Stimulated activated memory B cell treated with anti-CD40 and anti-IgM and Interleukin-4, amounts not matched to agents 10 μg/mL and 1 μg/mL and 100 μg/mL, for 72 hours (primary cell): ENCODE data around the gene CDYL2.

Source experiments
- ATAC-seq: fragments of 150-1000 bp; cut with Tn5 transposase; 2 replicates; pipeline ENCODE4 v1.10.0; 2021
- H3K27ac Mint-ChIP-seq: one replicate; pipeline ENCODE4 v1.8.0; 2022; ENCODE audit warnings: mild to moderate bottlenecking, mixed read lengths
- H3K27me3 Mint-ChIP-seq: one replicate; pipeline ENCODE4 v1.8.0; 2022; ENCODE audit warnings: mixed read lengths
- H3K36me3 Mint-ChIP-seq: one replicate; pipeline ENCODE4 v1.8.0; 2022; ENCODE audit warnings: mixed read lengths
- H3K4me1 Mint-ChIP-seq: one replicate; pipeline ENCODE4 v1.8.0; 2022; ENCODE audit warnings: mixed read lengths
- H3K4me3 Mint-ChIP-seq: one replicate; pipeline ENCODE4 v1.8.0; 2022; ENCODE audit warnings: mild to moderate bottlenecking, moderate library complexity, mixed read lengths
- H3K9me3 Mint-ChIP-seq: one replicate; pipeline ENCODE4 v1.8.0; 2022; ENCODE audit warnings: mixed read lengths

The CDYL2 gene

GRCh38 chr16:80610481-80611156, 193.8 kb downstream of the CDYL2 start:
- Mint-ChIP-seq H3K36me3 (peaks cover 44% of the 10 kb centered on the region), H3K4me1 (peaks cover 14% of the 10 kb centered on the region), H3K27ac (no peak overlapping the region), H3K27me3 (no peaks in the 10 kb centered on the region), H3K4me3 (no peak overlapping the region), H3K9me3 (peaks cover 4% of the 10 kb centered on the region)
- peak; percentile 21 for ATAC-seq

DNA sequence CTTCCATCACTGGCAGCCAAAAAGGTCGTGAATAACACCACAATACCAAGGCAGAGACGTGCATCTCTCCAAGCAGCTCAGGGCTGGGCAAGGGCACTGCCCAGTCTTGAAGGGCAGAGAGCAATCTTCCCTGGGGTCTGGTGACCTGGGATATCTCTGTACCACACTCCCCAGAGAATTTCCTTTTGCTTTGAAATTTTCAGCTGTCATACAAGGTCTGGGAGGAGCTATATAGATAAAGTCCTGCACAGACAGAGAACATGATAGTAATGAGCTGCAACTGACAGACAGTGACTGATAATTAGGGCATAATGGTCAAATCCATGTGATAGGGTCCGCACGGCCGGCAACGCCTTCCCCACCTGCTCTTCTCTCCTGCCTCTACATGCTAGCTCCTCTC, 195.5 kb downstream of the CDYL2 start:
- ATAC-seq: no peak
- H3K4me1 Mint-ChIP-seq: peaks cover 14% of the 10 kb centered on the region
- H3K36me3 Mint-ChIP-seq: peaks cover 48% of the 10 kb centered on the region
- H3K27ac Mint-ChIP-seq: no peak overlapping the region
- H3K9me3 Mint-ChIP-seq: peaks cover 4% of the 10 kb centered on the region
- H3K27me3 Mint-ChIP-seq: no peaks in the 10 kb centered on the region
- H3K4me3 Mint-ChIP-seq: no peak overlapping the region

GRCh38 chr16:80607204-80607603, 197.2 kb downstream of the CDYL2 start:
- no peak for ATAC-seq
- no peak overlapping the region for H3K4me3 Mint-ChIP-seq
- H3K36me3 Mint-ChIP-seq: peaks cover 50% of the 10 kb centered on the region

DNA sequence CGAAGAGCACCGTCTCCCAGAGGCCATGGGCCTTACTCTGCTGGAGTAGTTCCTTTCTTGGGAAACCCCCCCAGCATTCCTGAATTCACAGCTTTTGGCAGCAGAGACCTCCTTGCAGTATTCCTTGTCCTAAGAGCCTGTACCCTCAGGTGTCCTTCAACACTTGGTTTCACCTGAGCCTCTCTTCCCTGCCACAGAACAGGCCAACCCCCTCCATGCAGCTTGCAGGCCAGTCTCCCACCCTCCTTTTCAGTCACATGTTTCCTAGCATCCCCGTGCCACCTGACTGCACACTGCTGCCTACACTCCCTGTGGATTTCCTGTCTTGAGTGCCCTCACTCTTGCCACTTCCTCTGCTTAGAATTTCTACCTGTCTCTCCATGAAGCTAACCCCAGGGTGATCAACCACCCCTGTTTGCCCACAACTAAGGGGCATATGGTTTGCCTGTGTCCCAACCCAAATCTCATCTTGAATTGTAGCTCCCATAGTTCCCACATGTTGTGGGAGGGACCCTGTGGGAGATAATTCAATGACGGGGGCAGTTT, 198.1 kb downstream of the CDYL2 start:
- H3K36me3 Mint-ChIP-seq: peaks cover 44% of the 10 kb centered on the region
- H3K4me1 Mint-ChIP-seq: peaks cover 14% of the 10 kb centered on the region
- no peak for ATAC-seq
- no peaks in the 10 kb centered on the region for H3K27me3 Mint-ChIP-seq
- H3K9me3 Mint-ChIP-seq: peaks cover 4% of the 10 kb centered on the region
- no peak overlapping the region for H3K4me3 Mint-ChIP-seq
- H3K27ac Mint-ChIP-seq: no peak overlapping the region

More at GRCh38 chr16:80607204-80607603, 197.2 kb downstream of the CDYL2 start:
- Mint-ChIP-seq H3K4me1 (peaks cover 14% of the 10 kb centered on the region), H3K9me3 (peaks cover 4% of the 10 kb centered on the region), H3K27me3 (no peaks in the 10 kb centered on the region), H3K27ac (no peak overlapping the region)

GRCh38 chr16:80604600-80605355, 199.6 kb downstream of the CDYL2 start:
- H3K4me1 Mint-ChIP-seq: peaks cover 14% of the 10 kb centered on the region
- H3K9me3 Mint-ChIP-seq: peaks cover 4% of the 10 kb centered on the region
- H3K36me3 Mint-ChIP-seq: peaks cover 44% of the 10 kb centered on the region
- no peak overlapping the region for H3K27ac Mint-ChIP-seq
- H3K4me3 Mint-ChIP-seq: no peak overlapping the region
- H3K27me3 Mint-ChIP-seq: no peaks in the 10 kb centered on the region
- no peak for ATAC-seq

- Mint-ChIP-seq H3K27me3 (no peaks in the 10 kb centered on the region), H3K36me3 (peaks cover 30% of the 10 kb centered on the region), H3K27ac (no peak overlapping the region), H3K9me3 (peaks cover 4% of the 10 kb centered on the region), H3K4me3 (no peak overlapping the region), H3K4me1 (peaks cover 8% of the 10 kb centered on the region)
- no peak for ATAC-seq
Observed at GRCh38 chr16:80602894-80603293, 201.5 kb downstream of the CDYL2 start.

DNA sequence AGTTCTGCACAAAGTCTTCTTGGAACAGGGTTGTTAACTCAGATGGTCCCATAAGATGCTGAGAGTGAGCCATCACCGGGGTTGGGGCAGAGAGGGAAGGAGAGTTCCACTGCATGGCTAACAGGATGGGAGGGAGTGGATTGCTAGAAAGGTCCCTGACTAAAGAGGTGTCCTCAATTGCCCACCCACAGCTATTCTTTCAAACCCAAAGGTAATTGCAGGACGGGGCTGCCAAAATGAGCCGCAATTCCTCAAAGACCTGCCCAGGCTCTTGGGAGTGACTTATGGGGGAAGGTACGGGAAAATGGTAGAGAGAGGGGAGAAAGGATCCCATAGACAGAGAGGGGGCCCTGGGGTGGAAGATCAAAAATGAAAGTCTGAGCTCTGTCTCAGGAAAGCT, 203.2 kb downstream of the CDYL2 start:
- Mint-ChIP-seq H3K27me3 (no peaks in the 10 kb centered on the region), H3K4me1 (peaks cover 2% of the 10 kb centered on the region), H3K9me3 (peaks cover 9% of the 10 kb centered on the region), H3K36me3 (peaks cover 23% of the 10 kb centered on the region), H3K27ac (no peak overlapping the region), H3K4me3 (no peak overlapping the region)
- no peak for ATAC-seq

DNA sequence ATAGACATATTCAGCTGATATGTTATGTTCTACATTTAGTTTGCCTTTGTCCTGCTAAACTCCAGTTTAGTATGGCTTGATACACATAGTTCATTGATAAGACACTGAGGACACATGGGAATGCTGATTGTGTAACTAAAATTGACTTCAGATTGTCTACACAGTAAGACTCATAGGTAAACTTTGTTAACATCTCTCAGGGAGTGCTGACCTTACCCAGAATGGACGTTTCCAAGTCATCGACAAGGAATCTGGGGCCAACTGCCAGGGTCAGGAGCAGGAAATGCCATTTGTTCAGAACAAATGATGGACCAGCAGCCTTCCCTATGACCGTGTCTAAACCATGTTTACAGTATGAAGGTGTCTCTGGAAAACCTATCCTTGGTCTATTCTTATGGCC, 204.9 kb downstream of the CDYL2 start:
- H3K27ac Mint-ChIP-seq: no peak overlapping the region
- H3K4me3 Mint-ChIP-seq: no peak overlapping the region
- H3K27me3 Mint-ChIP-seq: no peaks in the 10 kb centered on the region
- H3K9me3 Mint-ChIP-seq: peaks cover 11% of the 10 kb centered on the region
- H3K4me1 Mint-ChIP-seq: no peaks in the 10 kb centered on the region
- ATAC-seq: no peak
- H3K36me3 Mint-ChIP-seq: peaks cover 19% of the 10 kb centered on the region

- Mint-ChIP-seq H3K4me1 (no peaks in the 10 kb centered on the region), H3K36me3 (peaks cover 16% of the 10 kb centered on the region), H3K4me3 (no peak overlapping the region), H3K27me3 (no peaks in the 10 kb centered on the region), H3K9me3 (peaks cover 14% of the 10 kb centered on the region), H3K27ac (no peak overlapping the region)
- ATAC-seq: no peak
Observed at GRCh38 chr16:80596507-80597207, 207.7 kb downstream of the CDYL2 start.

DNA sequence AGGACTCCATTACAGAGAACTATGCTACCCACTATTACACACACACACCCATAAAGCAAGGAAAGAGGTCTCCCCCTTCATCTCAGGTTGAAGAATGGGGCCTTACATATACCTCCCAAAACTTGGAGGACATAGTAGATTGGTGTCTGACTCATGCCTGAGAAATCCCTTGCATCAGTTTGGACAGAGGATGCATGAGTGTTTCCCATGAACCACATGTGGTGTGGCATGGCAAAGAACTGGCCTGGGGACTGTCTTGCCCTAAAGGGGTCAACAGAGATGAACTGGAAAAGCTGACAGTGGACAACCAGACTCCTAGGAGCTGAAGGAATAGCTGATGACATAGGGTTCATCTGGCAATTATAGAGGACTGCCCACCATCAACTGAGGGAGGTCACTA, 209.6 kb downstream of the CDYL2 start:
- Mint-ChIP-seq H3K4me1 (peaks cover 8% of the 10 kb centered on the region), H3K27me3 (no peaks in the 10 kb centered on the region), H3K4me3 (no peak overlapping the region), H3K9me3 (peaks cover 14% of the 10 kb centered on the region), H3K36me3 (peaks cover 16% of the 10 kb centered on the region), H3K27ac (no peak overlapping the region)
- ATAC-seq: no peak

DNA sequence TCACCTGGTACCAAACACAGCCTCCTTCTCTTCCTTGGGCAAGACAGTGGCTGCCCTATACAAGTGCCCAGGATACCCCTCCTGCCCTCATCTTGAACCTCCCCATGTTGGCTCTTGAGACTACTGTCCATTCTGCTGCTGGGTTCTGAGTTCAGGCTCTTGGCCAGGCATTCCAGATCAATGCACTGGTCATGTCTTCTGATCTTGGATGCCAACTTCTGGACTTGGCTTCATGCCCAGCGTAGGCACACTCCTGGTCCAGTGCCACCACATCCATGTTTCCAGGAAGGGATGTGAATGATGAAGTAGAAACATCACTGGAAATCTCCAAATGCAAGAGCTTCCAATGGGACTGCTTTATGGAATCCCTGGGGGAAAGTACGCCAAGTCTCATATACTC, 212.1 kb downstream of the CDYL2 start:
- Mint-ChIP-seq H3K4me1 (peaks cover 8% of the 10 kb centered on the region), H3K9me3 (peaks cover 14% of the 10 kb centered on the region), H3K27me3 (no peaks in the 10 kb centered on the region), H3K27ac (no peak overlapping the region), H3K4me3 (no peak overlapping the region), H3K36me3 (peaks cover 16% of the 10 kb centered on the region)
- ATAC-seq: no peak

DNA sequence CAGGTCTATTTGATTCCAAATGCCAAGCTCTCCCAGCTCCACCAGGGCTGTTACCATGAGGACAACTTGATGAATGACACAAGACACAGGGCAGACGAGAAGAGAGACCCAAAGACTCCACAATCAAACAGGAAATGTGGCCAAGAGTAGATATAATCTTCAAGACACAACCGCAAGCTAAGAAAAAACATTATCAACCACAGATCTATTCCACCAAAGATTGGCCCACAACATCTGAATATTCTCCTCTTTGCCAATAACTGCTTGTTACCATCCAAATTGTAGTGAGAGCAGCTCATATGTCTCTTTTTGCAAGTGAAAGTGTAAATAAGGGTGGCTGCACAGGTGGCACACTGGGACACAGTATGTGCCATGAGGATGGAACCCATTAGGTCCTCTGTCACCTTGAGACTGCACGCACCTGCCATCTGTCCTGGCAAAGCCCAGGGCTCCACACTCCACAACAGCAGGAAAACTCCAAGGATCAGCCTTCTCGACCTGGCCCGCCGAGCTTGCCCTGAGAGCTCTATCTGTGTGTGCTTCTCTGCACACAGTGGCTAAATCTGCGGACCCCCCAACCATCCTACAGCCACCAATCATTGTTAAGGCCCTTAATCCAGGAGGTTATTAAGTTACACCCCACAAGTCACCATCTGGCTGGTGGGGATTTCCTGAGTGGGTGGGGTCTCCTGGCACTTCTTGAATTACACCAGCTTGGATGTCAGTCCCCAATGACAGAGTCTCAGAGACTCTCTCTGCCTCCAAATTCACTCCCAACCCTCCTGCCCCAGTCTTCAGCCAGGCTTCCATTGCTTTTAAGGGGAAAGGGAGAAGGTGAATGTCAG, 213.1 kb downstream of the CDYL2 start:
- Mint-ChIP-seq H3K27ac (no peak overlapping the region), H3K27me3 (no peaks in the 10 kb centered on the region), H3K4me1 (peaks cover 8% of the 10 kb centered on the region), H3K36me3 (peaks cover 7% of the 10 kb centered on the region), H3K9me3 (peaks cover 6% of the 10 kb centered on the region), H3K4me3 (no peak overlapping the region)
- no peak for ATAC-seq

GRCh38 chr16:80587071-80587470, 217.3 kb downstream of the CDYL2 start:
- H3K27ac Mint-ChIP-seq: no peak overlapping the region
- peaks cover 23% of the 10 kb centered on the region for H3K4me1 Mint-ChIP-seq
- H3K36me3 Mint-ChIP-seq: no peaks in the 10 kb centered on the region
- no peak overlapping the region for H3K4me3 Mint-ChIP-seq
- no peak for ATAC-seq
- H3K27me3 Mint-ChIP-seq: no peaks in the 10 kb centered on the region
- H3K9me3 Mint-ChIP-seq: no peaks in the 10 kb centered on the region

DNA sequence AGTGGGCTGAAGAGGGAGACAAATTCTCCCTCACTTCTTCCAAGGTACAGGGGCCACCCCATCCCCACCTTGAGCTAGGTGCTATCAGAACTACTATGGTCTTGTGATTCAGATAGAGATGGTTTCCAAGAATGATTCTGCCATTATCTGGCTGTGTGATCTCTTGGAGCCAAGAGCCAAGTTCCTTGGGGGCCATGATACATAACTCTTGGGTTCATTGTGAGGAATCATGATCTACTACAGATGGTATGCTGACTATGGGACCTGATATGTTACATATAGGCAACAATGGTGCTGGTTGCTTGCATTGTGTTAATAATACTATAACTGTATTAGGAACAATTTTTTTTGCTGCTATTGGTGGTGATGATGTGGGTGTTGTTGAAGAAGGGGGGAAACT, 217.9 kb downstream of the CDYL2 start:
- Mint-ChIP-seq H3K36me3 (no peaks in the 10 kb centered on the region), H3K4me1 (peaks cover 24% of the 10 kb centered on the region), H3K27me3 (no peaks in the 10 kb centered on the region), H3K4me3 (no peak overlapping the region), H3K27ac (no peak overlapping the region), H3K9me3 (no peaks in the 10 kb centered on the region)
- ATAC-seq: no peak

GRCh38 chr16:80585764-80586163, 218.6 kb downstream of the CDYL2 start:
- Mint-ChIP-seq H3K4me1 (peaks cover 24% of the 10 kb centered on the region), H3K27ac (no peak overlapping the region), H3K36me3 (no peaks in the 10 kb centered on the region), H3K9me3 (no peaks in the 10 kb centered on the region), H3K4me3 (no peak overlapping the region), H3K27me3 (no peaks in the 10 kb centered on the region)
- ATAC-seq: peak; percentile 61
